Neural cell (in vitro differentiated cells): ENCODE data around the gene LYPD6B. TPM values are rescaled to one million over a fixed set of nuclear protein-coding genes. Genes with fewer than 3 reads are reported as not detected.

Experiments used
- H2AFZ ChIP-seq: fragments of 200-600, 300-800 bp; sonication (generic), shearing (Covaris generic); 2 replicates; pipeline ENCODE4 v1.6.0; 2014; ENCODE audit warnings: low read depth, mild to moderate bottlenecking, antibody characterized with exemption, low read length, moderate library complexity
- H3F3A ChIP-seq: fragments of 200-600 bp; shearing (Covaris generic); 2 replicates; pipeline ENCODE4 v1.6.1; 2016; ENCODE audit warnings: mild to moderate bottlenecking, moderate library complexity, mixed read lengths, antibody characterized with exemption, low read length; ENCODE audit not compliant: insufficient read depth, poor library complexity, severe bottlenecking
- H3K27ac ChIP-seq: fragments of 200-600, 300-800 bp; sonication (generic), shearing (Covaris generic); 2 replicates; pipeline ENCODE4 v1.5.1; 2014; ENCODE audit warnings: mild to moderate bottlenecking, low read length, moderate library complexity
- H3K27me3 ChIP-seq: fragments of 300-800, 200-600 bp; sonication (generic), shearing (Covaris generic); 2 replicates; pipeline ENCODE4 v1.6.0; 2014; ENCODE audit warnings: mild to moderate bottlenecking, low read depth, low read length, moderate library complexity; ENCODE audit not compliant: insufficient read depth
- H3K36me3 ChIP-seq: fragments of 300-800, 200-600 bp; sonication (generic), shearing (Covaris generic); 2 replicates; pipeline ENCODE4 v1.5.1; 2014; ENCODE audit warnings: mild to moderate bottlenecking, antibody characterized with exemption, low read length, moderate library complexity; ENCODE audit not compliant: insufficient read depth
- H3K4me2 ChIP-seq: fragments of 300-800, 200-600 bp; sonication (generic), shearing (Covaris generic); 2 replicates; pipeline ENCODE4 v1.6.0; 2014; ENCODE audit warnings: mild to moderate bottlenecking, low read length
- H3K4me3 ChIP-seq: fragments of 300-800, 200-600 bp; sonication (generic), shearing (Covaris generic); 2 replicates; pipeline ENCODE4 v1.5.1; 2014; ENCODE audit warnings: mild to moderate bottlenecking, low read length, moderate library complexity
- H3K79me2 ChIP-seq: fragments of 200-600 bp; shearing (Covaris generic); replicated peaks from 2 replicates; pipeline ENCODE4 v1.6.0; 2014; ENCODE audit warnings: mild to moderate bottlenecking, low read length, moderate library complexity; ENCODE audit not compliant: insufficient read depth
- H3K9ac ChIP-seq: fragments of 300-800, 200-600 bp; sonication (generic), shearing (Covaris generic); 2 replicates; pipeline ENCODE4 v1.6.1; 2016; ENCODE audit warnings: mild to moderate bottlenecking, low read length, mixed read lengths
- H3K9me2 ChIP-seq: fragments of 200-600 bp; shearing (Covaris generic); 2 replicates; pipeline ENCODE4 v1.6.1; 2016; ENCODE audit warnings: mild to moderate bottlenecking, low read length, mixed read lengths; ENCODE audit not compliant: insufficient read depth
- H3K9me3 ChIP-seq: fragments of 200-600, 300-800 bp; sonication (generic), shearing (Covaris generic); 2 replicates; pipeline ENCODE4 v1.6.1; 2016; ENCODE audit warnings: mild to moderate bottlenecking, mixed run types, low read length, moderate library complexity, mixed read lengths
- H4K20me1 ChIP-seq: fragments of 200-600 bp; shearing (Covaris generic); 2 replicates; pipeline ENCODE4 v1.6.1; 2016; ENCODE audit warnings: mild to moderate bottlenecking, mixed run types; ENCODE audit not compliant: insufficient read depth
- CTCF ChIP-seq: fragments of 450-650 bp; IDR thresholded peaks from 2 replicates; pipeline ENCODE4 v1.5.1; 2014; ENCODE audit warnings: antibody characterized with exemption, mild to moderate bottlenecking, moderate library complexity; ENCODE audit not compliant: poor library complexity, severe bottlenecking
- EP300 ChIP-seq: fragments of 450-650 bp; conservative IDR thresholded peaks from 2 replicates; pipeline ENCODE4 v1.6.1; 2014; ENCODE audit warnings: antibody characterized with exemption, mild to moderate bottlenecking, moderate library complexity; ENCODE audit not compliant: poor library complexity, severe bottlenecking
- EZH2 ChIP-seq: fragments of 200-600, 300-800 bp; shearing (Covaris generic), sonication (generic); IDR thresholded peaks from 2 replicates; pipeline ENCODE4 v1.6.1; 2014; ENCODE audit warnings: antibody characterized with exemption, low read length, borderline replicate concordance, mild to moderate bottlenecking; ENCODE audit not compliant: insufficient read depth, poor library complexity, severe bottlenecking
- MXI1 ChIP-seq: fragments of 450-650 bp; conservative IDR thresholded peaks from 2 replicates; pipeline ENCODE4 v1.6.1; 2014; ENCODE audit warnings: antibody characterized with exemption, mild to moderate bottlenecking; ENCODE audit not compliant: poor library complexity, severe bottlenecking
- POLR2AphosphoS5 ChIP-seq: IDR thresholded peaks from 2 replicates; pipeline ENCODE4 v1.6.1; 2012
- RAD21 ChIP-seq: fragments of 450-650 bp; conservative IDR thresholded peaks from 2 replicates; pipeline ENCODE4 v1.6.1; 2014; ENCODE audit warnings: antibody characterized with exemption, mild to moderate bottlenecking, moderate library complexity
- SMC3 ChIP-seq: fragments of 450-650 bp; conservative IDR thresholded peaks from 2 replicates; pipeline ENCODE4 v1.6.1; 2014; ENCODE audit warnings: antibody characterized with exemption, mild to moderate bottlenecking, moderate library complexity; ENCODE audit not compliant: poor library complexity
- TAF1 ChIP-seq: IDR thresholded peaks from 2 replicates; pipeline ENCODE4 v1.6.1; 2012; ENCODE audit warnings: low read depth
- polyA plus RNA-seq: library from polyadenylated mRNA; depleted of rRNA; stranded (reverse); fragments of >200 nt; gene quantifications from 2 replicates; pipeline ENCODE4 v1.2.3, GENCODE V29; 2014
- TF ChIP-seq, protein P1 (sequence below): IDR thresholded peaks from 2 replicates; pipeline ENCODE4 v1.6.1; 2012; ENCODE audit warnings: borderline replicate concordance

Gene LYPD6B
- polyA plus RNA-seq, 1 donor from 2014 or later, result 0.68 TPM

- Histone ChIP-seq H3K9me2 (no peaks in the 10 kb centered on the region), H4K20me1 (peaks cover 3% of the 10 kb centered on the region), H3F3A (no peaks in the 10 kb centered on the region), H3K9me3 (no peaks in the 10 kb centered on the region), H3K4me3 (no peak overlapping the region), H3K27me3 (no peaks in the 10 kb centered on the region), H3K4me2 (no peak overlapping the region), H3K27ac (no peak overlapping the region), H3K79me2 (no peaks in the 10 kb centered on the region), H3K36me3 (peaks cover 13% of the 10 kb centered on the region), H3K9ac (no peak overlapping the region), H2AFZ (no peak overlapping the region)
- no peak for TF ChIP-seq EZH2
- TF ChIP-seq, protein P1, sequence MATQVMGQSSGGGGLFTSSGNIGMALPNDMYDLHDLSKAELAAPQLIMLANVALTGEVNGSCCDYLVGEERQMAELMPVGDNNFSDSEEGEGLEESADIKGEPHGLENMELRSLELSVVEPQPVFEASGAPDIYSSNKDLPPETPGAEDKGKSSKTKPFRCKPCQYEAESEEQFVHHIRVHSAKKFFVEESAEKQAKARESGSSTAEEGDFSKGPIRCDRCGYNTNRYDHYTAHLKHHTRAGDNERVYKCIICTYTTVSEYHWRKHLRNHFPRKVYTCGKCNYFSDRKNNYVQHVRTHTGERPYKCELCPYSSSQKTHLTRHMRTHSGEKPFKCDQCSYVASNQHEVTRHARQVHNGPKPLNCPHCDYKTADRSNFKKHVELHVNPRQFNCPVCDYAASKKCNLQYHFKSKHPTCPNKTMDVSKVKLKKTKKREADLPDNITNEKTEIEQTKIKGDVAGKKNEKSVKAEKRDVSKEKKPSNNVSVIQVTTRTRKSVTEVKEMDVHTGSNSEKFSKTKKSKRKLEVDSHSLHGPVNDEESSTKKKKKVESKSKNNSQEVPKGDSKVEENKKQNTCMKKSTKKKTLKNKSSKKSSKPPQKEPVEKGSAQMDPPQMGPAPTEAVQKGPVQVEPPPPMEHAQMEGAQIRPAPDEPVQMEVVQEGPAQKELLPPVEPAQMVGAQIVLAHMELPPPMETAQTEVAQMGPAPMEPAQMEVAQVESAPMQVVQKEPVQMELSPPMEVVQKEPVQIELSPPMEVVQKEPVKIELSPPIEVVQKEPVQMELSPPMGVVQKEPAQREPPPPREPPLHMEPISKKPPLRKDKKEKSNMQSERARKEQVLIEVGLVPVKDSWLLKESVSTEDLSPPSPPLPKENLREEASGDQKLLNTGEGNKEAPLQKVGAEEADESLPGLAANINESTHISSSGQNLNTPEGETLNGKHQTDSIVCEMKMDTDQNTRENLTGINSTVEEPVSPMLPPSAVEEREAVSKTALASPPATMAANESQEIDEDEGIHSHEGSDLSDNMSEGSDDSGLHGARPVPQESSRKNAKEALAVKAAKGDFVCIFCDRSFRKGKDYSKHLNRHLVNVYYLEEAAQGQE, result no peak
- TF ChIP-seq RAD21, result peak; percentile 90
- peak; percentile 87 for TF ChIP-seq CTCF
- TF ChIP-seq SMC3, result peak; percentile 96
- TF ChIP-seq POLR2AphosphoS5, result no peak
- TF ChIP-seq TAF1, result no peak
These were observed 21.1 kb upstream of the LYPD6B start for GRCh38 chr2:149017116-149017985.

DNA sequence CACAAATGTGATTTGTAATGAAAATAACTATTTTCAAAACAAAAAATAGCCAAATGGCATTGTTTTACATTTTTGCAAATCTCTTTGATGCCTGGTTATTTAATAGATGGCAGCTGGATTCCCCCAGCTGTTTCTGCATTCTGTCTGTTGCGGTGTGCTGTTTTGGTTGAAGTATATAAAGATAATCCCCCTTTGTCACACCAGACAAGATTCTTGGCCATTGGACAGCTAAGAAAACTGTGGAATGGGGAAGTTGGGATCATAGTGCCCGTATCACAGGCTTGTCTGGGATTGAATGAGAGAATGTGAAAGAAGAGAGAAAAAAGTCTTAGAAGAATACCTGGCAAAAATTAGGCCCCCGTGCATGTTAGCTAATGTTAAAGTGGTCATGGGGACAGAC lies 19.5 kb upstream of the LYPD6B start:
- H3K4me3 ChIP-seq, result no peak overlapping the region
- H3K36me3 ChIP-seq, result peaks cover 10% of the 10 kb centered on the region
- H3K79me2 ChIP-seq, result no peaks in the 10 kb centered on the region
- no peak overlapping the region for H3K4me2 ChIP-seq
- H3F3A ChIP-seq, result no peaks in the 10 kb centered on the region
- no peaks in the 10 kb centered on the region for H3K9me2 ChIP-seq
- H3K27ac ChIP-seq, result no peak overlapping the region
- TF ChIP-seq EZH2, result no peak
- no peak for TF ChIP-seq CTCF
- no peak for TF ChIP-seq POLR2AphosphoS5
- no peak for TF ChIP-seq TAF1
- no peak for TF ChIP-seq SMC3
- no peak for TF ChIP-seq RAD21
- TF ChIP-seq EP300, result no peak
- TF ChIP-seq MXI1, result no peak
- TF ChIP-seq, protein P1, result no peak
- H3K27me3 ChIP-seq, result no peaks in the 10 kb centered on the region
- H3K9ac ChIP-seq, result no peak overlapping the region
- H3K9me3 ChIP-seq, result no peaks in the 10 kb centered on the region
- H2AFZ ChIP-seq, result no peak overlapping the region
- H4K20me1 ChIP-seq, result peaks cover 3% of the 10 kb centered on the region
